HG03280 (cell line): ENCODE measurements around the gene ATAD3B.
"Not testable (repeated sequence)": the region's sequence is repeated elsewhere in the genome, so short reads cannot be mapped to it uniquely, and the experiment has no call there.

Experiments
- ATAC-seq: cut with Tn5 transposase; IDR thresholded peaks from one replicate; pipeline ENCODE4 v1.9.1; 2021; ENCODE audit warnings: mild to moderate bottlenecking, moderate library complexity; ENCODE audit not compliant: unreplicated experiment

The ATAD3B gene

GRCh38 chr1:1471389-1472052, at the start of gene ATAD3B:
Gene ATAD3B (plus strand): TSS chr1:1471765. CDS start chr1:1471885, 120 bp downstream.
- ATAC-seq, result peak; percentile 93

- ATAC-seq, result no peak
These were observed 49.6 kb upstream of the ATAD3B start for GRCh38 chr1:1421907-1422464.

GRCh38 chr1:1422465-1423244, 48.9 kb upstream of the ATAD3B start:
- no peak for ATAC-seq

- ATAC-seq, result no peak
These were observed 48.3 kb upstream of the ATAD3B start for GRCh38 chr1:1423245-1423597.

GRCh38 chr1:1424707-1425106, 46.9 kb upstream of the ATAD3B start:
- no peak for ATAC-seq

- ATAC-seq, result no peak
These were observed 46.2 kb upstream of the ATAD3B start for GRCh38 chr1:1425426-1425752.

GRCh38 chr1:1425753-1426495, 45.6 kb upstream of the ATAD3B start:
- no peak for ATAC-seq

- no peak for ATAC-seq
These were observed 45.0 kb upstream of the ATAD3B start for GRCh38 chr1:1426496-1427105.

- ATAC-seq, result no peak
These were observed 44.3 kb upstream of the ATAD3B start for GRCh38 chr1:1427106-1427819.

- no peak for ATAC-seq
These were observed 43.8 kb upstream of the ATAD3B start for GRCh38 chr1:1427820-1428148.

GRCh38 chr1:1428174-1428573, 43.4 kb upstream of the ATAD3B start:
- ATAC-seq, result no peak

GRCh38 chr1:1428967-1429366, 42.6 kb upstream of the ATAD3B start:
- not testable (repeated sequence) for ATAC-seq

- no peak for ATAC-seq
These were observed 41.9 kb upstream of the ATAD3B start for GRCh38 chr1:1429671-1430073.

- no peak for ATAC-seq
These were observed 41.2 kb upstream of the ATAD3B start for GRCh38 chr1:1430114-1430982.

- ATAC-seq, result no peak
These were observed 40.3 kb upstream of the ATAD3B start for GRCh38 chr1:1430992-1431844.

- ATAC-seq, result no peak
These were observed 39.7 kb upstream of the ATAD3B start for GRCh38 chr1:1431845-1432273.

GRCh38 chr1:1432274-1432950, 39.2 kb upstream of the ATAD3B start:
- ATAC-seq, result no peak
